ENCODE results near the gene ADK.

Gene ADK

GRCh38 chr10:74415146-74415839 lies 264.3 kb downstream of the ADK start:
- no peaks in the 10 kb centered on the region for H3K9me2 ChIP-seq (replicated peaks; ENCODE audit: low read depth, low read length)
- TF ChIP-seq, protein P1, sequence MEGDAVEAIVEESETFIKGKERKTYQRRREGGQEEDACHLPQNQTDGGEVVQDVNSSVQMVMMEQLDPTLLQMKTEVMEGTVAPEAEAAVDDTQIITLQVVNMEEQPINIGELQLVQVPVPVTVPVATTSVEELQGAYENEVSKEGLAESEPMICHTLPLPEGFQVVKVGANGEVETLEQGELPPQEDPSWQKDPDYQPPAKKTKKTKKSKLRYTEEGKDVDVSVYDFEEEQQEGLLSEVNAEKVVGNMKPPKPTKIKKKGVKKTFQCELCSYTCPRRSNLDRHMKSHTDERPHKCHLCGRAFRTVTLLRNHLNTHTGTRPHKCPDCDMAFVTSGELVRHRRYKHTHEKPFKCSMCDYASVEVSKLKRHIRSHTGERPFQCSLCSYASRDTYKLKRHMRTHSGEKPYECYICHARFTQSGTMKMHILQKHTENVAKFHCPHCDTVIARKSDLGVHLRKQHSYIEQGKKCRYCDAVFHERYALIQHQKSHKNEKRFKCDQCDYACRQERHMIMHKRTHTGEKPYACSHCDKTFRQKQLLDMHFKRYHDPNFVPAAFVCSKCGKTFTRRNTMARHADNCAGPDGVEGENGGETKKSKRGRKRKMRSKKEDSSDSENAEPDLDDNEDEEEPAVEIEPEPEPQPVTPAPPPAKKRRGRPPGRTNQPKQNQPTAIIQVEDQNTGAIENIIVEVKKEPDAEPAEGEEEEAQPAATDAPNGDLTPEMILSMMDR (conservative IDR thresholded peaks at IDR 0.05; ENCODE audit: low read length), result no peak
- no peaks in the 10 kb centered on the region; the same call in 1 of the 2 replicates for H3K9me3 ChIP-seq (ENCODE audit: insufficient read depth, low read depth, low read length)
- H3K9ac ChIP-seq (ENCODE audit: low read depth, low read length, poor library complexity, severe bottlenecking), result no peak overlapping the region
- H3K79me2 ChIP-seq (ENCODE audit: insufficient read depth, low read length), result no peaks in the 10 kb centered on the region
- no peak overlapping the region for H2AFZ ChIP-seq (ENCODE audit: low read length)
- peaks cover 30% of the 10 kb centered on the region for H3K4me1 ChIP-seq (ENCODE audit: insufficient read depth, low read length, poor library complexity, severe bottlenecking)
- H3F3A ChIP-seq (ENCODE audit: low read depth), result no peaks in the 10 kb centered on the region
- H3K4me3 ChIP-seq (ENCODE audit: low read length, poor library complexity, severe bottlenecking), result no peak overlapping the region
- H4K20me1 ChIP-seq (ENCODE audit: insufficient read depth, low read length, poor library complexity, severe bottlenecking), result no peaks in the 10 kb centered on the region
- H3K4me2 ChIP-seq (ENCODE audit: low read depth, low read length, poor library complexity, severe bottlenecking), result no peak overlapping the region
- no peaks in the 10 kb centered on the region for H3K27me3 ChIP-seq (ENCODE audit: insufficient read depth, low read length, poor library complexity, severe bottlenecking)
- H3K36me3 ChIP-seq (ENCODE audit: insufficient read depth, low read length), result peaks cover 7% of the 10 kb centered on the region; the same call in 1 of the 2 replicates

DNA sequence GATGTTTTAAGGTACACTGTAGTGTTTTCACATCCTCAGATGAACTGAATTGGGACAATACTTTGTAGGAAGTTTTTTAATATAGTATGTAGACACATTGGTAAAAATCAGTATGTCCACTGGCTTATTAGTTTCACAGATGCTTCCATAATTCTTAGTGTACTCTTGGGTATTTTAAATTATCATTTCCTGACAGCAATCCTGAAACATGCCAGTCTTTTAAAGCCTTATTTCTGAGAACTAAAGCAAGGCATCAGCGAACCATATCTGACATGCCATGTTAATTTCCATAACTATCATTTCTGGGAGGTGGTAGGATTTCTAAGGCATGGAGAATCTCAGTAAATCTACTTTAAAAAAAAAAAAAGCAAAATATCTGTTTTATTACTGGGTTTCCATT lies 266.4 kb downstream of the ADK start:
- TF ChIP-seq EZH2phosphoT487 (IDR thresholded peaks at IDR 0.05; ENCODE audit: borderline replicate concordance), result no peak
- TF ChIP-seq, protein P1 (conservative IDR thresholded peaks at IDR 0.05; ENCODE audit: low read length), result no peak
- Histone ChIP-seq H4K20me1 (ENCODE audit: insufficient read depth, low read length, poor library complexity, severe bottlenecking) (no peaks in the 10 kb centered on the region), H3K27me3 (ENCODE audit: insufficient read depth, low read length, poor library complexity, severe bottlenecking) (no peaks in the 10 kb centered on the region), H3F3A (ENCODE audit: low read depth) (no peaks in the 10 kb centered on the region), H3K9me3 (ENCODE audit: insufficient read depth, low read depth, low read length) (no peaks in the 10 kb centered on the region; the same call in 1 of the 2 replicates), H3K4me1 (ENCODE audit: insufficient read depth, low read length, poor library complexity, severe bottlenecking) (peaks cover 33% of the 10 kb centered on the region), H3K9me2 (replicated peaks; ENCODE audit: low read depth, low read length) (no peaks in the 10 kb centered on the region), H3K4me3 (ENCODE audit: low read length, poor library complexity, severe bottlenecking) (no peak overlapping the region), H3K36me3 (ENCODE audit: insufficient read depth, low read length) (no peaks in the 10 kb centered on the region), H3K9ac (ENCODE audit: low read depth, low read length, poor library complexity, severe bottlenecking) (no peak overlapping the region), H3K79me2 (ENCODE audit: insufficient read depth, low read length) (no peaks in the 10 kb centered on the region), H3K4me2 (ENCODE audit: low read depth, low read length, poor library complexity, severe bottlenecking) (no peak overlapping the region), H2AFZ (ENCODE audit: low read length) (no peak overlapping the region)

DNA sequence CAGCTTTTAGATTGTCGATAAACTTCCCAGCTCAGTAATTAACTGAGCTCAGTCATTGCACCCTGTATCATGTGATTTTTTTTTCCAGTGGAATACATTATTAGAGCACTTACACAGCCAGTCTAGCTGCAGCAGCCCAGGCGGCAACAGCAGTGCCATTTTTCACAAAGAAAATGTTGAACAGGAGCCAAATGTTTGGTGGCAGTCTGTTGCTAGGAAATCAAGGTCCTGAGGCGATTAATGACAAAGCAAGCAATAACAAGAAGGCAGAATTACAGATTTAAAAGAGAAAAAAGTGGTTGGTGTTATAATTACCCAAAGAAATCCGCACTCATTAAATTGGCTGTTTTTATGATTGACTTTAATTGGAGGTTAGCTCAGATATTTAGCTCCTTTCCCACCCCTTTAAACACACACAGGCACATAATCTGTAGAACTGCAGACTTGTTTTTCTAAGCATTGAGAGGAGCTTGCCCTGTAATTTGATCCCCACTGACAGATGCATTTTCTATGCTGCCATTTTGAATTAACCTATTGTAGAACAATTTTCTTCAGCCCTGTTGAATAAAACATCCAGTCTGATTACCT lies 267.4 kb downstream of the ADK start:
- Histone ChIP-seq H3K4me2 (ENCODE audit: low read depth, low read length, poor library complexity, severe bottlenecking) (no peak overlapping the region), H3K27me3 (ENCODE audit: insufficient read depth, low read length, poor library complexity, severe bottlenecking) (no peaks in the 10 kb centered on the region), H3K4me1 (ENCODE audit: insufficient read depth, low read length, poor library complexity, severe bottlenecking) (peaks cover 33% of the 10 kb centered on the region), H3K9me2 (replicated peaks; ENCODE audit: low read depth, low read length) (no peaks in the 10 kb centered on the region), H3K9ac (ENCODE audit: low read depth, low read length, poor library complexity, severe bottlenecking) (no peak overlapping the region), H3K79me2 (ENCODE audit: insufficient read depth, low read length) (no peaks in the 10 kb centered on the region), H2AFZ (ENCODE audit: low read length) (no peak overlapping the region), H3K4me3 (ENCODE audit: low read length, poor library complexity, severe bottlenecking) (no peak overlapping the region), H3F3A (ENCODE audit: low read depth) (no peaks in the 10 kb centered on the region), H3K9me3 (ENCODE audit: insufficient read depth, low read depth, low read length) (no peaks in the 10 kb centered on the region), H4K20me1 (ENCODE audit: insufficient read depth, low read length, poor library complexity, severe bottlenecking) (no peaks in the 10 kb centered on the region), H3K36me3 (ENCODE audit: insufficient read depth, low read length) (no peaks in the 10 kb centered on the region)
- TF ChIP-seq, protein P1 (conservative IDR thresholded peaks at IDR 0.05; ENCODE audit: low read length), result no peak
- TF ChIP-seq EZH2phosphoT487 (IDR thresholded peaks at IDR 0.05; ENCODE audit: borderline replicate concordance), result no peak

All from Loucy (cell line).